GM18498 (cell line): ENCODE data around the gene FGD3.

Source experiments
- ATAC-seq: cut with Tn5 transposase; IDR thresholded peaks from one replicate; pipeline ENCODE4 v1.9.1; 2021; ENCODE audit warnings: mild to moderate bottlenecking, moderate library complexity; ENCODE audit not compliant: unreplicated experiment

Gene FGD3

DNA sequence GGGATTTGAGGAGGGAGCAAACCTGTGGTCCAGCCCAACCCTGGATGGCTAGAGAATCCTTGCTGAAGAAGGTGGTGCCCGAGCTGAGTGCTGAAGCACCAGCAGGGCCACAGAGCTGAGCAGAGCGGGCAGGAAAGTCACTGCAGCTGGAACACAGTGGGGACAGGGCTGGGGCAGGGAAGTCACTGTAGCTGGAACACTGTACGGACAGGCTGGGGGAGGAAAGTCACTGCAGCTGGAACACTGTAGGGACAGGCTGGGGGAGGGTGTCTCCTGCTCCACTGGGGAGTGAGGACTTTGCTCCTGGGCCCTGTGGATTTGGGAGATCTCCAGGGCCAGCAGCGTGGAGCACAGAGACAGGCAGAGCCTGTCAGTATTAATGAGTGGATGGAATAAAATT is 102.2 kb downstream of the FGD3 start:
- ATAC-seq: no peak

DNA sequence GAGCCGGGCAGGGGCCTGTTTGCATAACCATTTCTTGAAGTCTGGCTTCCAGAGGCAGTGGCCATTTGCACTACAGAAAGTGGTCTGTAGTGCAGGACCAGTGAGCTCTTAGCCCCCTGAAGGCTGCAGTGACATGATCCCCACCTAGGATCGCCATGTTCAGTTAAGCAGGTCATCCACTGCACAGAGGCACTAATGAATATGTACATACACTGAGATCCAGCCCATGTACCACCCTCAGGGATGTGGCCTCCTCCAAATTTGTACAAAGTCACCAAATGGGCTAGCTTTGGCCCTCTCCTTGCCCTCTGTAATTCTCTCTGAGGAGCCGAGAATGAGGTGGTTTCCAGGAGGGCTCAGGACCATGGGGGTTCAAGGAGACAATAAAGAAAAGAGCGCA is 102.9 kb downstream of the FGD3 start:
- no peak for ATAC-seq

DNA sequence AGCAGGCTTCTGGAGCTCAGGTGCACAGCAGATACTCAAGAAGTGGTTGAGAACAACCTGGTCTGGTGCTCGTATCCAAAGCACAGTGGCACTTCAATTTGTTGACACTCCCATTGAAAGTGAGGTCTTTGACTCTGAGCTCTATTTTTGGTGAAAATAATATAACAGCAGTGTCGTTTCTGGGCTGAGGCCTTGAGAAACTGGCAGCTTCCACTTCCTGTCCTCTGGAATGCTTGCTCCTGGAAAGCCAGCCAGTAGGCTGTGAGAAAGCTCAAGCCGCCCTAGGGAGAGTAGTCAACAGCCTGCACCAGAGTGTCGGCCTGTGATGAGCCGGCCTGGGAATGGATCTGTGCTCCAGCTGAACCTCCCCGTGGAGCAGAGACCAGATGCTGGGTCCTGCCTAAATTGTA is 104.4 kb downstream of the FGD3 start:
- no peak for ATAC-seq

DNA sequence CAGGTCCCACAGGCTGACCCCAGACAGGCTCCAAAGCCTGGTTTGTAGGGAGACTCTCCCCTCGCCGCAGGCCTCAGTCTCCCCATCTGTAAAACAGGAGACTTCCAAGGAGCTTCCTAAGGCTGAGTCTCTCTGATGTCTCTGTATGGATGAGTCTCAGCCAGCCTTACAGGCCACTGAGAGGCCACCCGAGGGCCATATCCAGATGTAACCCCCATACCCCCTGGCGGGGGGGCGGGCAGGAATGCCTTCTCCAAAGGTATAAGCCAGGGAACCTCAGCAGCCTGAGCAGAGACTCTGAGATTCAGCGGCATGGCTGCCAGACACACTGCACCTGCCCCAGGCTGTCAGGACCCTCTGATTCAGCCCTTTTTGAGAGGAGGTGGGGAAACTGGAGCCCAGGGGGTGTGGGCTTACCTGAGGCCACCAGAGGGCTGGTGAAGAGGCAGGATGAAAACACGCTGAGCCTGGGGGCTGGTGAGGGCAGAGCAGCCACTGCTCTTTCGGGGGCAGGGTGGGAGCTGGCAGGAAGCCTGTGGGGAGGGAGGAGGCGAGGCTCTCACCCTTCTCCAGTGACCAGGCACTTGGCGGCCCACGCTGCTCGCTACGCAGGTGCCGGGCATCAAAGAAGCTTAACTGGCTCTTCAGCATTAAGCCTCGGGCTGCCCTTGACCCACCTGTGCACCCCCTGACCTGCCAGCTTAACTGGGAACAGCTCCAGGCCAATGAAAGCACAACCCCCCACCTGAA is 105.6 kb downstream of the FGD3 start:
- ATAC-seq: no peak

DNA sequence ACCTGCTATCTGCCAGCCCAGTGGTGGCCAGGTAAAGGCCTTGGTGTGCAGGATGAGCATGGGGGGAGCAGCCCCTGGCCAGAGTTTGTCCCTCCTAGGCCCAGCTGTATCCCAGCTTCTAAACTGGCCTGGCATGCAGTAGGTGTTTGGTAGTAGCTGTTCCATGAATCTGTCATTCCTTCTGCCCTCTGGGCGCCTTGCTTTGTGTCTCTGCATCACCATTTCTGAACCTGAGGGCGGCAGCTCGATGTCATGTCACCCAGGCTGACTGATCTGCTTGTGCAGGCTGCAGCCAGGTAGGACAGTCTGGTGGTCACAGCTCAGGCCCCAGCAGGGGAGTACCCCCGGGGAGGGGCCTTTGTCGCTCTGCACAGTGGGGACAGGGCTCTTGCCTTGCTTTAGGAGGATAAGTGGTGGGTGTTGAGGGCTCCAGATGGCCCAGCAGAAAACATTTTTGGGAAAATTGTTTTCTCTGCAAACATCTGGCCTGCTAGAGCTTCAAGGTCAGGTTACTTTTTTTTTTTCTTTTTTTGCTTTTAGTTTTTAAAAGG is 106.5 kb downstream of the FGD3 start:
- no peak for ATAC-seq

DNA sequence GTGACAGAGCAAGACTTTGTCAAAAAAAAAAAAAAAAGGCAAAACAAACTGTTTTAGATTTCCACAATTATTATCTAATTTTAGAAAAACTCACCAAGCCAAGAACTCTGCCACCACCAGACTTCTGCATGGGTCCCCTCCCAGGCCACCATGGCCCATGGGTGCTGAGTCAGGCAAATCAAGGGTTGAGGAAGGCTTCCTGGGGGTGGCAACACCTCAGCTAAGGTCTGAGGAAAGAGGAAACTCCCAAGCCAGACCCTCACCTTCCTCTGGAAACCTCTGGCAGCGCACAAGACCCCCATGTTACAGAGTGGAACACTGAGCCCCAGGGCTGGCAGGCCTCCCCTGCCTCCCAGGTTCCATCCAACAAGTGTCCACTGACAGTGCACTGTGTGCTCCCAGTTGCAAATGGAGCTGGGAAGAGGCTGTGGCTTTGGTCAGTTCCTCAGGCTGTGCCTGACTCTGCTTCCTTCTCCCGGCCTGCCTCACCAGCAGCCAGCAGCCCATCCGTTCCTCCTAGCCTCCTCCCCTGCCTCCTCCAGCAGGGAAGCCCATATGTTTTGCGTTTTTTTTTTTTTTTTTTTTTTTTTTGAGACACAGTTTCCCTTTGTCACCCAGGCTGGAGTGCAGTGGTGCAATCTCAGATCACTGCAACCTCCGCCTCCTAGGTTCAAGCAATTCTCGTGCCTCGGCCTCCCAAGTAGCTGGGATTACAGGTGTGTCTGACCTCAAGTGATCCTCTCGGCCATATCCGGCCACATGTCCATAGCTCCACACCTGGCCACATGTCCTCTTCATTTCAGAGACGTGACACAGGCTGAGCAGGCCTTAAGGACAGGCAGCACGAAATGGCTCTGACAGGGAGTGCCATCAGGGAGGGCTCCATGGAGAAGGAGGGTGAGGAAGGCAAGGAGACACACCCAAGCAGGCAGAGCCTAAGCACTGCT is 107.7 kb downstream of the FGD3 start:
- ATAC-seq: no peak

DNA sequence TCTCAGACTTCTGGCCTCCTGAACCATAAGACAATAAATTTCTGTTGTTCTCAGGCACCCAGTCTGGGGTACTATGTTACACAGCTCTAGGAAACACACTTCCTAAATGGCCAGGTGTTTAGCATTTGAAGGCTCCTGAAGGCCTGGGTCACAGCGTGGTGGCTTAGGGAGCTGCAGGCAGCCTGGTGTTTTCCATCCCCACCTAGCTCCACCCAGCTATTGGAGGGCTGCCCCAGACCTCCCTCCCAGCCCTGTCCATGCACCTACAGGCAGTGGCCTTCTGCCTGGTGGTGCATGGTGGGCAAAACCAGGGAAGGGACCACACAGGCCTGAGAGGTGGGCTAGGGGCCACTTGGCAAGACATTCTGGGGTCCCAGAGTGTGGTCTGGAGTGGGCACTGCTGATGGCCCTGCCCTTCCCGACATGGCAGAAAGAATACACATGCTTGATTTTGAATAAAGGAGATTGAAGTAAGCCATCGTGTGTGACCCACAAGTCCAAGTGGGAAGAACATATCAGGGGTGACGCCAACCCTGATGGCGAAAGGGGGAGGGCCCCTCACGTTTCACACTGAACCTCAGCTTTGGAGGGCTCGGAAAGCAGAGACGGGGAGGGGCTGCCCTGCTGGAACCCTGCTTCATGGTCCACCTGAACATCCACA is 109.8 kb downstream of the FGD3 start:
- ATAC-seq: no peak

DNA sequence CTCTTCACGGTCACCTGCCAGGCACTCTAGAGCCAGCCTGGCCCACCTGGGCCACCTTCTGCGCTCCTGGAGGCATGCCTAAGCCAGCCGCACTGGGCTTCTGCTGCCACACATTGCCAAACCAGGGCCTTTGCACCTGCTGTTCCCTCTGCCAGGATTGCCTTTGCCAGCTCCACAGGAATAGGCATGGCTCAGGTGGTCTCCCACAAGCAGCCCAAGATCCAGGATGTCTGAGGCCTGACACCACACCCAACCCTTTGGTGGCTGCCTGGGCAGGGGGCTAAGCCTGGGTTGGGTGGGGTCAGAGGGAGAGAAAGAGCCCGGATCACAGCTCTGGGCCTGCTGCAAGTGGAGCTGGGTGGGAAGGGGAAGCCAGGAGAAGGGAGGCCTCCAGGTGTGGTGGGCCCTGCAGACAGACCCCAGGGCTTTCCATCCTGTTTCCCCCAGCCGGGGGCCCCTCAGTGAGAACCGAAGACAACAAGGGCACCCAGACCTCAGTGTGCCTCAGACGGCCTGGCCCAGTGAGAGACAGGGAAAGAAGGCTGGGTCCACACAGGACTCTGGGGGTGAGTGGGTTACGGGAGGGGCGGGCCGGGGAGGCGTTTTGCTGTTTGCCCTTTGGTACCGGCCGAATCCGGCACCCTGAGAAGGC is 110.5 kb downstream of the FGD3 start:
- ATAC-seq: peak; percentile 23

DNA sequence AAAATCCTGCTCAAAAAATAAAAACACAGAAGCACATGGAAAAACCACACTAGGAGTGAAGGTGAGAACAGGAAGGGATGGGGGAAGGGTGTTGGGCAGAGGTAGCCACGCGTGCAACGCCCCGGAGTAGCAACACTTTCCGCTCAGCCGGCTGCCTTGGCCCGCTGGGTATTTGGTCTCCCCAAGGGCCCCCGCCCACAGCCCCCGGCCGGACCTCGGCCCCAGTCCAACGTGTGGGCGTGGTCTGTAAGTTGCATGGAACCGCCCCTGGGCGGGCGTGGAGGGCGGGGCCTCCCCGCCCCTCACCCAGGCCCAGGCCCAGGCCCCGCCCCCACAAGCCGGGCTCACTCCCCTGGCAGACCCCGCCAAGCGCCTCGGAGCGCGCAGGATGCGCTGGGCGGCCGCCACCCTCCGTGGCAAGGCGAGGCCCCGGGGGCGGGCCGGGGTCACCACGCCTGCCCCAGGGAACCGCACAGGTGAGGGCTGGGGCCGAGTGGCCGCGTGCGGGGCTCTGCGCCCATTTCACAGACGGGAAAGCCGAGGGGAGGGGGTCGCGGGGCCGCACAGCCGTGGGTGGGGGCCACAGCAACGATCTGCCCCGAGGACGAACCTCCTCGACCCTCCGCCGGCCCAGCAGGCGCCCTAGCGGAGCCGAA is 111.2 kb downstream of the FGD3 start, which contains the start of gene SUSD3:
Gene SUSD3 (plus strand): TSS at position 347 of the 656 bp plus-strand sequence. CDS start 42 bp downstream, at position 389.
- ATAC-seq: peak; percentile 66

DNA sequence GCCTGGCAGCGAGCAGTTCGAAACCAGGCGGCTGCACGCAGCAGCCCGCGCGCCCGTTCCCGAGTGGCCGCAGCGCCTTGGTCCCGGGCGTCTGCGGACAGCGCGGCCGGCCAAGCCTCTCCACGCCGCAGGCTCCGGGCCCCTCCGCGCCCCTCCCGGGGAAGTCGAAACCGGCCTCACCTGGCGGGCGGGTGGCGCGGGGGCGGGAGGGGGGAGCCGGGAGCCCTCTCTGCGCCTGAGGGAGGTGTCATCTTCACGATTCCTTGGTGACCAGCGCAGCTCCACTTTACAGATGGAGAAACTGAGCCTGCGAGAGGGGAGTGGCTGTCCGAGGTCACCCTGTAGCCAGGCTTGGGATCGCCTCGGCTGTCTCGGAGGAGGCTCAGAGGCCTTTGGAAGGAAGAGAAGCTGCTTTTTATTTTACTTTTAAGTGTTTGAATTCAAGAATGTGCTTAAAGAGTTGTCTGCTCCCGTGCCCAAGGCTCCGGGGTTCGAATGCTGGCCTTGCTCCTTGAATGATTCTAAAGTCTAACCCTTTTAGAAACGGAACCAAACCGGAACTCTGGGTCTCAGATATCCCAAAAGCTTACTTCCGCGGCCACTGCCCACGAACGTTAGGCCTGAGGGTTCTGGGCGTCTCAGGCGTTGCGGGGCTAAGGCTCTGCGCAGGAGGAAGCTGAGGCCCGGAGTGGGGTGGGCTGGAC is 111.8 kb downstream of the FGD3 start:
- peak; percentile 26 for ATAC-seq

DNA sequence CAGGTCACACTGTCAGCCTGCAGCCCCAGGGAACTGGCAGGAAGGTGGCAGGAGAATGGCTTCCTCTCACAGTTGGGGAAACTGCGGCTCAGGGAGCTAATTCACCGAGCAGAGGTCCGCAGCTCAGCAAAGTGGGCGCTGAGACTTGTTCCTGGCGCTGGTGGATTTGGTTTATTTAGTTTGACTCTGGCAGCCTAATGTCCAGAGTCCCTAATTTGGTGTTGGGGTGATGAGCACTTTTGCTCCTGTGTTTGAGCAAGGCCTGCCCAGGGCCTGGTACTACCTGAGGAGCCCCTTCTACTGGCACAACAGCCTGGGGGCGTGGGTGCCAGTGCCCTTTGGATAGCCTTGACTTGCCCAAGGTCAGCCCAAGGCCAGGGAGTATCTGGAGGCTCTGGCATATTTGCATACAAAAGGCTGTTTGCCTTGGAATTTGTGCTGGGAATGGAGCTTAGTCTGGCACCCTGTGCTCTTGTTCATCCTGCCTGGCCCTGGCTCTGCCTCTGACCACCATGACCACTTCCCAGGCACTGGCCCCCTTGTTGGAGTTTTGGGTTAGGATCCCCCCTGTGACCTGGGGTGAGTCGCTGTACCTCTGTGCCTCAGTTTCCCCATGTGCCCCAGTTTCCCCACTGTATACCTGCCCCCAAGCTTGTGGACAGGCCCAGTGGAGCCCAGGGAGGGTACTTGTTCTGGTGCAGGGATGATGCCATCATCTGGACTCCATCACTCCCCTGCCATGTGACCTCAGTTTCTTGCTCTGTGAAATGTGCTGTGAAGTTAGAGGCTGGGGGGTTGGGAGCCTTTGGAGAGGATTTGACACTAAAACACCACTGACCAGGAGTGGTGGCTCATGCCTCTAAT is 112.6 kb downstream of the FGD3 start:
- ATAC-seq: no peak

DNA sequence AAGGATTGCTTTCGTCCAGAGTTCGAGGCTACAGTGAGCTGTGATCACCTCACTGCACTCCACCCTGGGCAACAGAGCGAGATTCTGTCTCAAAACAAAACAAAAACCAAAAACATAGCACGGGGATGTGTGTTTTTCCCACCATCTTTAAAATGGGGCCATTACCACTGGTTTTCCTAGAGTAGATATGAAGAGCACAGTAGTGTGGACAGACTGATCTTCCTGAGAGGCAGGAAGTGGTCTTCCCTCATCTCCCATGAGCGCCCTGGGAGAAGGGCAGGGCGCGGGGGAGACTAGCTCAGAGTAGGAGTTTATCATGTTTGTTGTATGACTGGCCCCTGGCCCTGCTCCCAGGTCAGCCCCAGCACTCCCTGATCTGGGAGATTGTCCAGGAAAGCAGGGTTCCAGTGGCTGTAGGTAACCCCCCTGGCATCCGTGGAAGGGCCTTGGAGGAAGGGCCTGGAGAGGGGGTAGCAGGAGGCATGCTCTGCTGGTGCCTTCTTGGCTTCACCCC is 113.5 kb downstream of the FGD3 start:
- ATAC-seq: no peak

DNA sequence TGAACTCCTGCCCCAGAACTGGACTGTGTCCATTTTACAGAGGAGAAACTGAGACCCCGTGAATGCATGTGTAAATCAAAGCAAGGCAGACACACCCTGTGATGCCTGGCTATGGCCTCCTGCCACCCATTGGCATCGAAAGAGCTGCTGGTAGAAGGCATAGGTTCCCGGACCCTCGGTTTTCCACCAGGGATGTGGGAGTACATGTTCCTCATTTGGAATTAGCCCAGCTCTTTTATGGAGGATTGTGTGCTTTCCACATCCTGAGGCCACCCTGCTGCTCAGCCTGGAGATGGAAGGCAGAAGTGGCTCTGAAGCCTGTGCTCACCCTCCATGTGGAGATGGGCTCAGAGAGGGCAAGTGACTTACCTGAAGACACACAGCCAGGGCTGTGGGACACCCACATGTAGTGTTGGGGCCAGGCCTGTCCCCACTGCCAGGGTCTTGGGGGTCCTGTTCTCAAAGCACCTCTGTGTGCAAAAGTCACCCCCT is 114.0 kb downstream of the FGD3 start:
- ATAC-seq: no peak

DNA sequence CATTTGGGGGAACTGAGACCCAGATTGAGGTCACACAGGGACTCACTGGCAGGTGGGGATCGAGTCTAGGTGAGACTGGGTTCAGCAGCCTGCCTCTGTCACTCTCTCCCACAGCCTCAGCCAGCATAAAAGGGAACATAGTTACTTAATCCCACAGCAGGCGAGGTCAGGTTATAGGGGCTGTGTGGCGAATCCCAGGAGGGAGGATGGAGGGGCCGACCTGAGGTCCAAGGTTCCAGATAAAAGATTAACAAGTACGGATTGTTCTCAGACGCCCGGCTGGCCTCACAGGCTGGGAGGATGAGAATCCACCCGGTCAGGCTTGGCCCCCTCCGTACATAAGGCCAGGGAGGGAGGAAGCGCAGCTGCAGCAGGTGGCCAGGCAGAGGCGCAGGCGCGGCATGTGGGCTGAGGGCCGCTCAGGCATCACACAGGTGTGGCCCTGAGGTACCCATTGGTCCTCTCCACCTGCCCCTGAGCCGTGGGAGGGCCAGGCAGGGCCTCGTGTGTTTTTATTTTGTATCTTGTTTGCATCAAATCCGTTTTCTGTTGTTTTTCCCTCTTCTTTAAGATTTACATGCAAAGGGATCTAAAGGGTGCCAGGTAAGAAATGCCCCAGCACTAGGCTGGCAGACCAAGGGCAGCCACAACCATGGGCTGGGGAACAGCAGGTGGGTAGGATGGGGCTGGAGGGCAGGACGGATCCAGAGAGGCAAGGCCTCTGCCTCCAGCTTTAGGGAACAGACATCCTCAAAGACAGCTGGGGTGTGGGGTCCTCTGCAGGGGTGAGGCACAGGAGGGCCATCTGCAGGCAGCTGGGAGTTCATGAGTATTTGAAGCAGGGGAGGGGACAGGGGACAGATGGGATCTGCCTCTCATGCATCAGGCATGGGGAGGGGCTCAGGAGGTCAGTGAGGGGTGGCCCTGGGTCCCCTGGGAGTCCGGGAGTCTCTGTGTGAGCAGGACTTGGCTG is 114.8 kb downstream of the FGD3 start:
- ATAC-seq: no peak

DNA sequence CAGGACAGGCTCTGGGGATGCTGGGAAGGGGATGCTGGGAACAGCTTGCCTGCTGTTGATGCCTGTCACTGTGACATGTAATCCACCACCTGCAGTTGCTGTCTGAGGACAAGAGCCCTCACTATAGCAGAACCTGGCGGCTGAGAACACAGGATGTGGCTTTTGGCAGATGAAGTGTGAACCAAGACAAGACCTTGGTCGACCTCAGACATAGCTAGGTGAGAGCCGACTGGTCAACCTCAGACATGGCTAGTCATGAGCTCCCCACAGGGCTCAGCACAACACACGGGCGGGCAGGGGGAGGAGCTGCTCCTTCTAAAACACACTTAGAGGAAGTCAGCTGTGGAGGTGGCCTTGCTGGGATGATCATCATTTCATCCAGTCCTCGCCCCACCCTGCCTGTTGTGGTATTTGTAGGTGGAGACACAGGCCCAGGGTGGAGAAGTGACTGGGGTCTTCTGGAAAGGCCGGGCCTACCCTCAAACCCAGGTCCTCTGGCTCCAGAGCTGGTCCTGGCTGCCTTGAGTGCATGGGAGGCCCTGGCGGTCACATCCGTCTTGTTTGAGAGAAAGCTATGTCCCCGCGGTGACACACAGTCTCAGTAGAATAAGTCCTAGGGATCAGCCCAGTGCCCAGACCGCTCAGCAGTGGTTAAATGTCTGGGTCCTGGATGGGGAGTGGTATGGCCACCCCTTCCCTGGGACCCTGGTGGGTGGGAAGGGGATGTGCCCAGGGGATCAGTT is 117.2 kb downstream of the FGD3 start:
- peak; percentile 94 for ATAC-seq

DNA sequence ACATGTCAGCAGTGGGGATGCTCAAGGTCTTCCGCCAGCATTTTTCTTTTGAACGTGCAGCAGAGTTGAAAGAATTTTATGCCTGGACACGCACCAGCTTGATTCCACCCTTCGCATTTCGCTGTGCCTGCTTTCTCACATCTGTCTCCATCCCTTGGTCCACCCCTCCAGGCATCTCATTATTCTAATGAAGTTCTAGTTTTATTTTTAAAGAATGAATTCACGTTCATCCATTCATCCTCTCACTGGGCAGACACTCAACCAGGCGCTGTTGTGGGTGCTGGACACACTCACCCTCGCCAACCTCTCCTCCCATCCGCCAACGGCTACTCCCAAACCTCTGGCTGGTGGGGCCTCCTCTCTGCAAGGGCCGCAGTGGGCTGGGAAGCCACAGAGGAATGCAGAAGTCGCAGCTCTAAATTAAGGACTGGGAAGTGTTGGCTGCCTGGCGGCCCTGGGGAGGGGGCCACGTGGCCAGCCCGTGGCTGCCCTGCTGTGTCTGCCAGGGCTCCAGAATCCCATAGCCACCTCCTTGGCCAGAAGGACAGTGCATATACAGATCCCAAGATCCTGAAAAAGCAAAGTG is 117.9 kb downstream of the FGD3 start:
- no peak for ATAC-seq
